Ovary (tissue), 9 donors: Measurements from ENCODE around the gene HDDC3. TPM values are rescaled to one million over a fixed set of nuclear protein-coding genes. Genes with fewer than 3 reads are reported as not detected.
"Not testable (repeated sequence)": the region's sequence is repeated elsewhere in the genome, so short reads cannot be mapped to it uniquely, and the experiment has no call there.

Source experiments
- DNase-seq, 5 donors: peaks; one replicate each; pipeline ENCODE4 v3.0.0-alpha.2; 2019 to 2020
- H3K27ac ChIP-seq, 2 donors: fragments of 200-600 bp; one replicate each; pipeline versions ENCODE4 v1.5.1 to v1.8.0; 2019 to 2022
- H3K27me3 ChIP-seq: fragments of 200-600 bp; one replicate; pipeline ENCODE4 v1.8.0; 2022
- H3K36me3 ChIP-seq: fragments of 200-600 bp; sonication (generic); one replicate; pipeline ENCODE4 v1.5.1; 2019
- H3K4me1 ChIP-seq: one replicate; pipeline ENCODE4 v1.8.1; 2013; ENCODE audit warnings: mild to moderate bottlenecking, moderate library complexity; ENCODE audit not compliant: insufficient read depth
- H3K4me3 ChIP-seq: fragments of 200-600 bp; sonication (generic); one replicate; pipeline ENCODE4 v1.5.1; 2017
- H3K9me3 ChIP-seq, 2 donors: fragments of 200-600 bp in 1 of 2; sonication (generic) in 1 of 2; one replicate each; pipeline versions ENCODE4 v1.5.1 to v1.8.1; 2013 to 2019; ENCODE audit warnings: mild to moderate bottlenecking in 1 of 2, moderate library complexity in 1 of 2
- CTCF ChIP-seq, 3 donors: fragments of 450-650 bp in 2 of 3; fragments of 200-600 bp in 1 of 3; IDR thresholded peaks; one replicate each; pipeline versions ENCODE4 v1.5.1 to v1.8.0; 2016 to 2022; ENCODE audit warnings: antibody characterized with exemption in 3 of 3, mild to moderate bottlenecking in 1 of 3
- EP300 ChIP-seq: sonication (generic); formaldehyde crosslinking; IDR thresholded peaks from one replicate; pipeline ENCODE4 v1.6.1; 2017; ENCODE audit warnings: antibody characterized with exemption
- POLR2A ChIP-seq: fragments of 450-650 bp; IDR thresholded peaks from one replicate; pipeline ENCODE4 v1.6.1; 2017; ENCODE audit warnings: antibody characterized with exemption, mild to moderate bottlenecking, moderate library complexity
- WGBS, 3 donors: extraction: QIAGEN DNeasy Blood & Tissue Kit in 1 of 3; methylation state at CpG; one replicate each; pipeline versions ENCODE4 v1.1.5 to v1.1.7; 2013 to 2017; 5-methylcytosine and 5-hydroxymethylcytosine counted together
- intact Hi-C, 4 donors: fragments of 100-400 bp; cut with DNase I; formaldehyde crosslinking; loops; one replicate each; pipeline versions ENCODE4 v1.11.0 to v1.15.1; 2022 to 2023
- polyA plus RNA-seq, 2 donors: library from polyadenylated mRNA; stranded (reverse); fragments of 200-250 nt in 1 of 2; fragments of 350-450 nt in 1 of 2; fragmentation: Illumina TruSeq in 1 of 2; extraction: RNeasy Lipid Tissue Mini Kit (QIAGEN cat#74804) in 1 of 2; gene quantifications; one replicate each; pipeline ENCODE4 v1.2.3, GENCODE V29; 2013 to 2014
- total RNA-seq, 7 donors: library from RNA; depleted of rRNA in 2 of 7; stranded (reverse); fragments of >200 nt in 2 of 7; fragmentation: NEBNext Ultra II Directional in 3 of 7; extraction: Animal tissue kit (Norgen Biotek cat#: 25700) in 3 of 7; gene quantifications; one replicate each; pipeline versions ENCODE4 v1.1.0 to v1.2.4, GENCODE V29; 2016 to 2023
- donor health status: DM: no; HTN: no; CAD: no; lungs with moderate emphysema.
- donor health status: DM: no; HTN: no; CAD: no.
- donor health status: Bipolar disorder and iron deficiency.
- donor health status: DM: yes; HTN: yes; CAD: no.
- donor health status: DM: no; HTN: no; CAD: no.
- donor health status: DM: yes; HTN: yes; CAD: no.

The HDDC3 gene
- total and polyA plus RNA-seq, 9 donors = 11.7 to 17.2 (median 13.2) TPM

GRCh38 chr15:90911302-90911623 lies 21.1 kb downstream of the HDDC3 start:
- Histone ChIP-seq H3K4me3 (no peak overlapping the region), H3K4me1 (no peaks in the 10 kb centered on the region), H3K27ac (no peak overlapping the region), H3K36me3 (no peaks in the 10 kb centered on the region), H3K9me3 (no peaks in the 10 kb centered on the region), H3K27me3 (no peaks in the 10 kb centered on the region)
- DNase-seq = no peak
- WGBS, 3 donors = 85 to 93% (median 86%) methylated on average over 19 of the region's 19 CpGs
- TF ChIP-seq POLR2A (no peak), EP300 (no peak), CTCF (IDR thresholded peaks at IDR 0.05) (no peak)
- intact Hi-C loops = no loop called here

GRCh38 chr15:90910441-90911301 lies 21.7 kb downstream of the HDDC3 start:
- DNase-seq = no peak
- intact Hi-C loops = no loop called here
- Histone ChIP-seq H3K27ac (no peak overlapping the region), H3K4me1 (no peaks in the 10 kb centered on the region), H3K27me3 (no peaks in the 10 kb centered on the region), H3K9me3 (no peaks in the 10 kb centered on the region), H3K36me3 (no peaks in the 10 kb centered on the region), H3K4me3 (no peak overlapping the region)
- TF ChIP-seq CTCF (IDR thresholded peaks at IDR 0.05) = no peak
- TF ChIP-seq POLR2A = no peak
- no peak for TF ChIP-seq EP300
- 94 to 98% (median 96%) methylated on average over 24 of the region's 24 CpGs for WGBS, 3 donors

DNA sequence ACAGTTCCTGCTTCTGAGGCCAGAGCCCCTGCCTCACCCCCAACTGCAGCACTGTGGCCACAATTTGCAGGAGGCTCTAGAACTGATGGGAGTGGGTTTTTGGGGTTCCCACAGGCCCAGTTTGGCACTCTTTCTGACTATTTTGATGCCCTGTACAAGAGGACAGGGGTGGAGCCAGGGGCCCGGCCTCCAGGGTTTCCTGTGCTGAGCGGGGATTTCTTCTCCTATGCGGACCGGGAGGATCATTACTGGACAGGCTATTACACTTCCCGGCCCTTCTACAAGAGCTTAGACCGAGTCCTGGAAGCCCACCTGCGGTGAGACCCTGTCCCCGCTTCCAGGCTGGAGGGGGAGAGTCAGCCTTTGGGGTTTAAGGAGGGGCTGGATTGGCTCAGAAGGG lies 22.4 kb downstream of the HDDC3 start:
- Histone ChIP-seq H3K27ac (no peak overlapping the region), H3K36me3 (no peaks in the 10 kb centered on the region), H3K4me1 (no peaks in the 10 kb centered on the region), H3K4me3 (no peak overlapping the region), H3K9me3 (no peaks in the 10 kb centered on the region), H3K27me3 (no peaks in the 10 kb centered on the region)
- intact Hi-C loops = no loop called here
- TF ChIP-seq EP300 (no peak), CTCF (IDR thresholded peaks at IDR 0.05) (no peak), POLR2A (no peak)
- WGBS, 3 donors = 88 to 95% (median 94%) methylated on average over 8 of the region's 8 CpGs
- DNase-seq = no peak

GRCh38 chr15:90909449-90909848 lies 22.9 kb downstream of the HDDC3 start:
- DNase-seq, H3K27me3 ChIP-seq, H3K27ac ChIP-seq, H3K4me3 ChIP-seq, H3K9me3 ChIP-seq, H3K4me1 ChIP-seq, H3K36me3 ChIP-seq, intact Hi-C loops: not testable (repeated sequence)
- 76 to 79% (median 77%) methylated on average over 11 of the region's 11 CpGs for WGBS, 3 donors

DNA sequence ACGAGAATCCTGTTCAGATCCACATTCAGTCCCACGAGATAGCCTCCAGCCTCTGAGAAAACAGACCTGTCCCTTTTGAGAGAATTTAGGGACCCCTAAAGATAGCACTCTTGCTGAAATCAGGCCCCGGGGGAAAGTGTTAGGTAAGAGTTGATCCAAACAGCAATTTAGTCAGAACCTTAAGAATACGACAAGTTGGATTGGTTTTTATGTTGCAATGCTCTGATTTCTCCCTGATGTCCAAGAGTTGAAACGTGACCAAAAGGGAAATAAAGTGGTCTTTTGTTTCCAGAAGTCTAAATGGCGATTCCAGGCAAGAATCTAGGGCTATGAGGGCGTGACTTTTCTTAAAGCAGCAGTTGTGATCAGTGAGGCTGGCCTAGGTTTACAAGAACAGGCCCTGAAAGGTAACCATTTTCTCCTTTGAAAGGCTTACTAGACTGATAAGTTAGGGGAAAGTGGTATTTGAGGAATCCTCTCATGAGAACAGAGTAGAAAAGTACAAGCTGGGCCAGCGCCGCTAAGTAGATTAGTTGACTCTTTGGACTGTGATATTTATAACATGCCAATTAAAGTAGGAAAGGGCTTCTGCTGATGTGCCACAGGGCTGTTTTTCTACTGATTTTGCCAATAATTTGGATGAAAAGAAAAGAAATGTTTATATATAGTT lies 24.4 kb downstream of the HDDC3 start:
- 82 to 86% (median 84%) methylated on average over 9 of the region's 9 CpGs for WGBS, 3 donors
- intact Hi-C loops = no loop called here
- Histone ChIP-seq H3K9me3 (no peaks in the 10 kb centered on the region), H3K27ac (no peak overlapping the region), H3K27me3 (no peaks in the 10 kb centered on the region), H3K4me1 (no peaks in the 10 kb centered on the region), H3K4me3 (no peak overlapping the region), H3K36me3 (no peaks in the 10 kb centered on the region)
- TF ChIP-seq POLR2A = no peak
- TF ChIP-seq CTCF (IDR thresholded peaks at IDR 0.05) = no peak
- no peak for TF ChIP-seq EP300
- DNase-seq = no peak
